Endodermal cell (in vitro differentiated cells): ENCODE results near the gene ZNF497. TPM values are rescaled to one million over a fixed set of nuclear protein-coding genes. Genes with fewer than 3 reads are reported as not detected.

Experiments
- DNase-seq: peaks from one replicate; pipeline ENCODE4 v3.0.0-alpha.2; 2017
- H3K27ac ChIP-seq: 2 replicates; pipeline ENCODE4 v1.5.1; 2013; ENCODE audit warnings: mild to moderate bottlenecking, low read depth, low read length, moderate library complexity
- H3K27me3 ChIP-seq: 2 replicates; pipeline ENCODE4 v1.6.1; 2013; ENCODE audit warnings: mild to moderate bottlenecking, low read length, moderate library complexity; ENCODE audit not compliant: insufficient read depth, control insufficient read depth, poor library complexity, severe bottlenecking
- H3K36me3 ChIP-seq: 2 replicates; pipeline ENCODE4 v1.7.0; 2013; ENCODE audit warnings: mild to moderate bottlenecking, low read length, moderate library complexity; ENCODE audit not compliant: control insufficient read depth, insufficient read depth
- H3K4me1 ChIP-seq: one replicate; pipeline ENCODE4 v1.7.0; 2013; ENCODE audit warnings: low read length; ENCODE audit not compliant: control insufficient read depth, insufficient read depth
- H3K4me3 ChIP-seq: 2 replicates; pipeline ENCODE4 v1.5.1; 2013; ENCODE audit warnings: mild to moderate bottlenecking, low read length, moderate library complexity
- H3K9ac ChIP-seq: 2 replicates; pipeline ENCODE4 v1.6.1; 2013; ENCODE audit warnings: mild to moderate bottlenecking, low read length, moderate library complexity; ENCODE audit not compliant: poor library complexity, severe bottlenecking; ENCODE audit errors: extremely low read depth
- H3K9me3 ChIP-seq: 2 replicates; pipeline ENCODE4 v1.6.1; 2013; ENCODE audit warnings: mild to moderate bottlenecking, low read length, moderate library complexity; ENCODE audit not compliant: control insufficient read depth
- H3K27ac Mint-ChIP-seq: 2 replicates; pipeline ENCODE4 v1.8.0; 2020; ENCODE audit warnings: mixed read lengths
- H3K27me3 Mint-ChIP-seq: 2 replicates; pipeline ENCODE4 v1.8.0; 2021; ENCODE audit warnings: mild to moderate bottlenecking, mixed read lengths; ENCODE audit not compliant: insufficient read depth
- H3K36me3 Mint-ChIP-seq: 2 replicates; pipeline ENCODE4 v1.8.0; 2020; ENCODE audit warnings: low read depth, mixed read lengths
- H3K4me1 Mint-ChIP-seq: 2 replicates; pipeline ENCODE4 v1.8.0; 2020; ENCODE audit warnings: mixed read lengths
- H3K4me3 Mint-ChIP-seq: 2 replicates; pipeline ENCODE4 v1.8.0; 2020; ENCODE audit warnings: mild to moderate bottlenecking, moderate library complexity, mixed read lengths
- H3K9me3 Mint-ChIP-seq: 2 replicates; pipeline ENCODE4 v1.8.0; 2020; ENCODE audit warnings: mild to moderate bottlenecking, mixed read lengths
- CTCF ChIP-seq: fragments of 200-600 bp; sonication (generic); conservative IDR thresholded peaks from 2 replicates; pipeline ENCODE4 v1.5.0; 2021; ENCODE audit warnings: antibody characterized with exemption, mild to moderate bottlenecking
- WGBS, 2 experiments: methylation state at CpG; one replicate each; pipeline versions ENCODE4 v1.1.5 to v1.1.7; 2013; ENCODE audit warnings: missing lambda C conversion rate in 2 of 2, mixed read lengths in 1 of 2; ENCODE audit not compliant: insufficient coverage in 1 of 2, insufficient read length in 1 of 2; 5-methylcytosine and 5-hydroxymethylcytosine counted together
- total RNA-seq, 2 donors: library from RNA; stranded (reverse); fragmentation: NEBNext Ultra II Directional in 1 of 2; extraction: Animal tissue kit (Norgen Biotek cat#: 25700) in 1 of 2; gene quantifications; 2 replicates in 1 of 2; 3 replicates in 1 of 2; pipeline ENCODE4 v1.2.1, GENCODE V29; 2021

The ZNF497 gene
- total RNA-seq, 2 donors from 2014 or later = 5.2 to 5.9 TPM

GRCh38 chr19:58346961-58347929 is 15.3 kb downstream of the ZNF497 start:
- DNase-seq = peak; percentile 94
- Histone ChIP-seq H3K9me3 (no peaks in the 10 kb centered on the region), H3K27me3 (peaks cover 9% of the 10 kb centered on the region), H3K4me3 (peak overlapping the region; percentile 81), H3K27ac (no peak overlapping the region), H3K9ac (peak overlapping the region; percentile 38), H3K36me3 (no peaks in the 10 kb centered on the region), H3K4me1 (no peaks in the 10 kb centered on the region)
- Mint-ChIP-seq H3K9me3 (no peaks in the 10 kb centered on the region), H3K4me1 (no peaks in the 10 kb centered on the region), H3K4me3 (peak overlapping the region; percentile 76), H3K27ac (no peak overlapping the region), H3K36me3 (no peaks in the 10 kb centered on the region), H3K27me3 (peaks cover 63% of the 10 kb centered on the region)
- TF ChIP-seq CTCF = no peak
- 2% methylated on average over 16 to 82 of the region's 82 CpGs for WGBS, 2 experiments

- Mint-ChIP-seq H3K4me3 (no peak overlapping the region), H3K4me1 (no peaks in the 10 kb centered on the region), H3K9me3 (no peaks in the 10 kb centered on the region), H3K27me3 (peaks cover 52% of the 10 kb centered on the region), H3K27ac (no peak overlapping the region), H3K36me3 (peaks cover 6% of the 10 kb centered on the region)
- TF ChIP-seq CTCF = no peak
- Histone ChIP-seq H3K27me3 (peaks cover 9% of the 10 kb centered on the region), H3K36me3 (peaks cover 7% of the 10 kb centered on the region), H3K9ac (no peak overlapping the region), H3K9me3 (no peaks in the 10 kb centered on the region), H3K4me3 (no peak overlapping the region), H3K27ac (no peak overlapping the region), H3K4me1 (no peaks in the 10 kb centered on the region)
- no peak for DNase-seq
- 92 to 100% methylated on average over 4 to 5 of the region's 5 CpGs for WGBS, 2 experiments
Measured at GRCh38 chr19:58345558-58345957, 17.0 kb downstream of the ZNF497 start.

- no peak overlapping the region for H3K27ac ChIP-seq
- H3K27me3 ChIP-seq = no peaks in the 10 kb centered on the region
- H3K27ac Mint-ChIP-seq = no peak overlapping the region
- H3K4me1 ChIP-seq = no peaks in the 10 kb centered on the region
- H3K4me1 Mint-ChIP-seq = no peaks in the 10 kb centered on the region
- H3K36me3 Mint-ChIP-seq = peaks cover 61% of the 10 kb centered on the region
- peaks cover 58% of the 10 kb centered on the region for H3K36me3 ChIP-seq
- H3K27me3 Mint-ChIP-seq = no peaks in the 10 kb centered on the region
- no peak overlapping the region for H3K9ac ChIP-seq
- DNase-seq = peak; percentile 85
- H3K4me3 Mint-ChIP-seq = no peak overlapping the region
- H3K9me3 ChIP-seq = no peaks in the 10 kb centered on the region
- no peak overlapping the region for H3K4me3 ChIP-seq
- WGBS, 2 experiments = 90% methylated on average over 24 to 30 of the region's 30 CpGs
- peak; percentile 55 for TF ChIP-seq CTCF
- H3K9me3 Mint-ChIP-seq = peaks cover 20% of the 10 kb centered on the region
Measured at GRCh38 chr19:58338825-58339558, 23.6 kb downstream of the ZNF497 start.
